GM19455 (cell line): ENCODE measurements around the gene ADAP1.
"Not testable (repeated sequence)": the region's sequence is repeated elsewhere in the genome, so short reads cannot be mapped to it uniquely, and the experiment has no call there.

Experiments used
- ATAC-seq: cut with Tn5 transposase; IDR thresholded peaks from one replicate; pipeline ENCODE4 v1.9.1; 2021; ENCODE audit not compliant: unreplicated experiment

Gene ADAP1

GRCh38 chr7:960269-960871 is 5.9 kb upstream of the ADAP1 start:
- no peak for ATAC-seq

- not testable (repeated sequence) for ATAC-seq
Observed at GRCh38 chr7:959740-960139, 5.3 kb upstream of the ADAP1 start.

- ATAC-seq: no peak
Observed at GRCh38 chr7:959271-959670, 4.8 kb upstream of the ADAP1 start.

- no peak for ATAC-seq
Observed at GRCh38 chr7:958221-959200, 4.0 kb upstream of the ADAP1 start.

GRCh38 chr7:957418-958220 is 3.1 kb upstream of the ADAP1 start:
- no peak for ATAC-seq

- ATAC-seq: no peak
Observed at GRCh38 chr7:956031-956430, 1.6 kb upstream of the ADAP1 start.

GRCh38 chr7:953547-954327 is 743 bp downstream of the ADAP1 start:
- ATAC-seq: peak; percentile 33

GRCh38 chr7:952548-953441 is 1.7 kb downstream of the ADAP1 start:
- ATAC-seq: no peak

GRCh38 chr7:951881-952547 is 2.5 kb downstream of the ADAP1 start:
- no peak for ATAC-seq

GRCh38 chr7:949021-949934 is 5.2 kb downstream of the ADAP1 start:
- ATAC-seq: no peak

- ATAC-seq: no peak
Observed at GRCh38 chr7:947391-948210, 6.9 kb downstream of the ADAP1 start.

- no peak for ATAC-seq
Observed at GRCh38 chr7:946256-946996, 8.1 kb downstream of the ADAP1 start.

- no peak for ATAC-seq
Observed at GRCh38 chr7:945556-946255, 8.8 kb downstream of the ADAP1 start.

GRCh38 chr7:945147-945555 is 9.3 kb downstream of the ADAP1 start:
- ATAC-seq: no peak

- ATAC-seq: no peak
Observed at GRCh38 chr7:944744-945143, 9.7 kb downstream of the ADAP1 start.

- ATAC-seq: not testable (repeated sequence)
Observed at GRCh38 chr7:943793-944192, 10.7 kb downstream of the ADAP1 start.
